ENCODE data around the gene TMEM117. TPM values are rescaled to one million over a fixed set of nuclear protein-coding genes. Genes with fewer than 3 reads are reported as not detected.

The TMEM117 gene
- total RNA-seq, 4 donors from 2014 or later = 15.8 to 42.2 (median 24.0) TPM

- no peaks in the 10 kb centered on the region for H3K4me1 ChIP-seq
- H3K9me3 ChIP-seq = peaks cover 0 to 20% (median 10%) of the 10 kb centered on the region in 3 donors
- H3K27ac ChIP-seq = no peak overlapping the region
- no peaks in the 10 kb centered on the region for H3K27me3 ChIP-seq
- no peak for DNase-seq
- peaks cover 0 to 35% (median 0%) of the 10 kb centered on the region in 3 donors for H3K36me3 ChIP-seq
- no peak overlapping the region for H3K4me3 ChIP-seq
- no peak for TF ChIP-seq POLR2A (IDR thresholded peaks at IDR 0.05)
- intact Hi-C loops (cut with DNase I) = no loop called here
Measured at GRCh38 chr12:44003721-44004120, 167.8 kb downstream of the TMEM117 start.

GRCh38 chr12:44015333-44015941, 179.6 kb downstream of the TMEM117 start:
- Histone ChIP-seq H3K36me3 (no peaks in the 10 kb centered on the region), H3K27me3 (no peaks in the 10 kb centered on the region), H3K9me3 (no peaks in the 10 kb centered on the region), H3K4me1 (no peaks in the 10 kb centered on the region), H3K27ac (no peak overlapping the region), H3K4me3 (no peak overlapping the region)
- intact Hi-C loops (cut with DNase I) = no loop called here
- WGBS, 2 donors = 0% methylated on average over 3 of the region's 3 CpGs
- DNase-seq = no peak
- TF ChIP-seq CTCF (IDR thresholded peaks at IDR 0.05) (peak in 4 of 6 experiments; percentile 11 to 62 (median 46)), POLR2A (IDR thresholded peaks at IDR 0.05) (no peak)

GRCh38 chr12:44017216-44017615, 181.3 kb downstream of the TMEM117 start:
- Histone ChIP-seq H3K36me3 (no peaks in the 10 kb centered on the region), H3K4me1 (no peaks in the 10 kb centered on the region), H3K27ac (no peak overlapping the region), H3K9me3 (no peaks in the 10 kb centered on the region), H3K27me3 (no peaks in the 10 kb centered on the region), H3K4me3 (no peak overlapping the region)
- no peak for DNase-seq
- intact Hi-C loops (cut with DNase I) = no loop called here
- TF ChIP-seq CTCF (IDR thresholded peaks at IDR 0.05) = no peak
- TF ChIP-seq POLR2A (IDR thresholded peaks at IDR 0.05) = no peak

- 71 to 87% methylated on average over 2 of the region's 2 CpGs for WGBS, 2 donors
- Histone ChIP-seq H3K9me3 (no peaks in the 10 kb centered on the region), H3K4me1 (no peaks in the 10 kb centered on the region), H3K4me3 (no peak overlapping the region), H3K27me3 (no peaks in the 10 kb centered on the region), H3K27ac (no peak overlapping the region), H3K36me3 (no peaks in the 10 kb centered on the region)
- intact Hi-C loops (cut with DNase I) = no loop called here
- TF ChIP-seq CTCF (IDR thresholded peaks at IDR 0.05) = no peak
- TF ChIP-seq POLR2A (IDR thresholded peaks at IDR 0.05) = no peak
- DNase-seq = no peak
Measured at GRCh38 chr12:44019118-44019517, 183.2 kb downstream of the TMEM117 start.

- intact Hi-C loops (cut with DNase I) = no loop called here
- H3K27ac ChIP-seq = no peak overlapping the region
- no peaks in the 10 kb centered on the region for H3K36me3 ChIP-seq
- H3K4me1 ChIP-seq = no peaks in the 10 kb centered on the region
- no peaks in the 10 kb centered on the region for H3K27me3 ChIP-seq
- H3K9me3 ChIP-seq = no peaks in the 10 kb centered on the region
- TF ChIP-seq CTCF (IDR thresholded peaks at IDR 0.05) = no peak
- no peak for TF ChIP-seq POLR2A (IDR thresholded peaks at IDR 0.05)
- WGBS, 2 donors = 93 to 100% methylated on average over 1 of the region's 1 CpG
- no peak for DNase-seq
- H3K4me3 ChIP-seq = no peak overlapping the region
Measured at GRCh38 chr12:44020555-44020954, 184.7 kb downstream of the TMEM117 start.

- Histone ChIP-seq H3K27me3 (no peaks in the 10 kb centered on the region), H3K27ac (no peak overlapping the region), H3K36me3 (no peaks in the 10 kb centered on the region), H3K4me3 (no peak overlapping the region), H3K9me3 (no peaks in the 10 kb centered on the region), H3K4me1 (no peaks in the 10 kb centered on the region)
- intact Hi-C loops (cut with DNase I) = no loop called here
- whole genome bisulfite sequencing, 2 donors = 92% methylated on average over 1 of the region's 1 CpG
- no peak for DNase-seq
- TF ChIP-seq POLR2A (IDR thresholded peaks at IDR 0.05) (no peak), CTCF (IDR thresholded peaks at IDR 0.05) (no peak)
Measured at GRCh38 chr12:44021471-44021971, 185.6 kb downstream of the TMEM117 start.

Data from esophagus squamous epithelium (tissue), 5 donors.